Measurements from ENCODE around the gene TMTC3.
A peak's percentile ranks its signal among the peaks of the same experiment; 100 is the strongest.

Gene TMTC3

GRCh38 chr12:88238406-88238805, 96.3 kb downstream of the TMTC3 start:
- Histone ChIP-seq H3K27ac (ENCODE audit: low read depth, low read length) (no peak overlapping the region), H3K79me1 (ENCODE audit: low read length) (no peaks in the 10 kb centered on the region), H3K4me3 (ENCODE audit: low read length) (no peak overlapping the region), H3K56ac (ENCODE audit: low read length) (no peak overlapping the region), H3K4ac (ENCODE audit: low read depth, low read length) (no peak overlapping the region), H2AK5ac (ENCODE audit: low read length) (no peak overlapping the region), H4K5ac (ENCODE audit: low read length) (no peak overlapping the region), H2BK15ac (replicated peaks; ENCODE audit: low read depth) (no peak overlapping the region), H2BK5ac (ENCODE audit: low read length) (no peak overlapping the region), H3K18ac (ENCODE audit: low read length) (no peak overlapping the region), H3K4me2 (ENCODE audit: low read length) (no peak overlapping the region), H3K9ac (ENCODE audit: low read length) (no peak overlapping the region), H2BK120ac (ENCODE audit: low read depth, low read length) (no peak overlapping the region), H3K27me3 (ENCODE audit: insufficient read depth, low read length, poor library complexity) (no peaks in the 10 kb centered on the region), H3K36me3 (ENCODE audit: control insufficient read depth, insufficient read depth, low read length) (no peaks in the 10 kb centered on the region), H3K4me1 (ENCODE audit: control insufficient read depth, low read depth, low read length) (no peaks in the 10 kb centered on the region), H4K8ac (ENCODE audit: low read depth, low read length) (no peak overlapping the region), H3K23ac (ENCODE audit: low read length) (no peak overlapping the region), H3K79me2 (ENCODE audit: control insufficient read depth, insufficient read depth, low read length) (no peaks in the 10 kb centered on the region)
- DNase-seq, result no peak
- WGBS (ENCODE audit: extremely low coverage, insufficient coverage, low lambda C conversion rate), result no CpG with 5 or more reads among the region's 1 CpG

- Histone ChIP-seq H4K8ac (ENCODE audit: low read depth, low read length) (no peak overlapping the region), H2BK15ac (replicated peaks; ENCODE audit: low read depth) (no peak overlapping the region)
Observed at GRCh38 chr12:88241862-88242570, 99.9 kb downstream of the TMTC3 start.

GRCh38 chr12:88242571-88242925, 100.4 kb downstream of the TMTC3 start:
- no peaks in the 10 kb centered on the region for H3K79me2 ChIP-seq (ENCODE audit: control insufficient read depth, insufficient read depth, low read length)
- no peak overlapping the region for H3K56ac ChIP-seq (ENCODE audit: low read length)
- H3K79me1 ChIP-seq (ENCODE audit: low read length), result no peaks in the 10 kb centered on the region
- H2BK120ac ChIP-seq (ENCODE audit: low read depth, low read length), result no peak overlapping the region
- H3K9ac ChIP-seq (ENCODE audit: low read length), result no peak overlapping the region
- H3K18ac ChIP-seq (ENCODE audit: low read length), result no peak overlapping the region
- no peak overlapping the region for H3K23ac ChIP-seq (ENCODE audit: low read length)
- H4K5ac ChIP-seq (ENCODE audit: low read length), result no peak overlapping the region
- no peak overlapping the region for H3K4me2 ChIP-seq (ENCODE audit: low read length)
- no peaks in the 10 kb centered on the region for H3K27me3 ChIP-seq (ENCODE audit: insufficient read depth, low read length, poor library complexity)
- no peaks in the 10 kb centered on the region for H3K36me3 ChIP-seq (ENCODE audit: control insufficient read depth, insufficient read depth, low read length)
- no peak overlapping the region for H2AK5ac ChIP-seq (ENCODE audit: low read length)
- no CpG with 5 or more reads among the region's 1 CpG for WGBS (ENCODE audit: extremely low coverage, insufficient coverage, low lambda C conversion rate)
- no peak overlapping the region for H3K27ac ChIP-seq (ENCODE audit: low read depth, low read length)
- H3K4me3 ChIP-seq (ENCODE audit: low read length), result no peak overlapping the region
- no peak overlapping the region for H4K8ac ChIP-seq (ENCODE audit: low read depth, low read length)
- DNase-seq, result no peak
- no peak overlapping the region for H2BK5ac ChIP-seq (ENCODE audit: low read length)
- H2BK15ac ChIP-seq (replicated peaks; ENCODE audit: low read depth), result no peak overlapping the region
- no peak overlapping the region for H3K4ac ChIP-seq (ENCODE audit: low read depth, low read length)
- H3K4me1 ChIP-seq (ENCODE audit: control insufficient read depth, low read depth, low read length), result no peaks in the 10 kb centered on the region

More at GRCh38 chr12:88241862-88242570, 99.9 kb downstream of the TMTC3 start:
- Histone ChIP-seq H2AK5ac (ENCODE audit: low read length) (no peak overlapping the region), H3K27ac (ENCODE audit: low read depth, low read length) (no peak overlapping the region), H3K79me2 (ENCODE audit: control insufficient read depth, insufficient read depth, low read length) (no peaks in the 10 kb centered on the region), H3K56ac (ENCODE audit: low read length) (no peak overlapping the region), H3K4me1 (ENCODE audit: control insufficient read depth, low read depth, low read length) (no peaks in the 10 kb centered on the region), H2BK120ac (ENCODE audit: low read depth, low read length) (no peak overlapping the region), H3K27me3 (ENCODE audit: insufficient read depth, low read length, poor library complexity) (no peaks in the 10 kb centered on the region), H3K79me1 (ENCODE audit: low read length) (no peaks in the 10 kb centered on the region), H3K36me3 (ENCODE audit: control insufficient read depth, insufficient read depth, low read length) (no peaks in the 10 kb centered on the region), H3K4ac (ENCODE audit: low read depth, low read length) (no peak overlapping the region), H3K23ac (ENCODE audit: low read length) (no peak overlapping the region), H3K9ac (ENCODE audit: low read length) (no peak overlapping the region), H4K5ac (ENCODE audit: low read length) (no peak overlapping the region), H2BK5ac (ENCODE audit: low read length) (no peak overlapping the region), H3K18ac (ENCODE audit: low read length) (no peak overlapping the region), H3K4me3 (ENCODE audit: low read length) (no peak overlapping the region), H3K4me2 (ENCODE audit: low read length) (no peak overlapping the region)
- no CpG with 5 or more reads among the region's 4 CpGs for WGBS (ENCODE audit: extremely low coverage, insufficient coverage, low lambda C conversion rate)
- peak; percentile 25 for DNase-seq

GRCh38 chr12:88242939-88243338, 100.8 kb downstream of the TMTC3 start:
- no peak overlapping the region for H3K27ac ChIP-seq (ENCODE audit: low read depth, low read length)
- no peak overlapping the region for H2AK5ac ChIP-seq (ENCODE audit: low read length)
- no peak overlapping the region for H3K4me2 ChIP-seq (ENCODE audit: low read length)
- H3K23ac ChIP-seq (ENCODE audit: low read length), result no peak overlapping the region
- H2BK15ac ChIP-seq (replicated peaks; ENCODE audit: low read depth), result no peak overlapping the region
- DNase-seq, result no peak
- no peak overlapping the region for H3K56ac ChIP-seq (ENCODE audit: low read length)
- H3K79me1 ChIP-seq (ENCODE audit: low read length), result no peaks in the 10 kb centered on the region
- no peaks in the 10 kb centered on the region for H3K27me3 ChIP-seq (ENCODE audit: insufficient read depth, low read length, poor library complexity)
- no peaks in the 10 kb centered on the region for H3K79me2 ChIP-seq (ENCODE audit: control insufficient read depth, insufficient read depth, low read length)
- H2BK5ac ChIP-seq (ENCODE audit: low read length), result no peak overlapping the region
- H2BK120ac ChIP-seq (ENCODE audit: low read depth, low read length), result no peak overlapping the region
- H4K8ac ChIP-seq (ENCODE audit: low read depth, low read length), result no peak overlapping the region
- no peak overlapping the region for H3K4ac ChIP-seq (ENCODE audit: low read depth, low read length)
- H3K4me3 ChIP-seq (ENCODE audit: low read length), result no peak overlapping the region
- no peak overlapping the region for H3K18ac ChIP-seq (ENCODE audit: low read length)
- H3K9ac ChIP-seq (ENCODE audit: low read length), result no peak overlapping the region
- H4K5ac ChIP-seq (ENCODE audit: low read length), result no peak overlapping the region
- no peaks in the 10 kb centered on the region for H3K36me3 ChIP-seq (ENCODE audit: control insufficient read depth, insufficient read depth, low read length)
- no peaks in the 10 kb centered on the region for H3K4me1 ChIP-seq (ENCODE audit: control insufficient read depth, low read depth, low read length)

GRCh38 chr12:88243982-88244381, 101.9 kb downstream of the TMTC3 start:
- Histone ChIP-seq H2BK15ac (replicated peaks; ENCODE audit: low read depth) (no peak overlapping the region), H2AK5ac (ENCODE audit: low read length) (no peak overlapping the region), H3K27me3 (ENCODE audit: insufficient read depth, low read length, poor library complexity) (no peaks in the 10 kb centered on the region), H3K79me1 (ENCODE audit: low read length) (no peaks in the 10 kb centered on the region), H3K4me3 (ENCODE audit: low read length) (no peak overlapping the region), H3K4ac (ENCODE audit: low read depth, low read length) (no peak overlapping the region), H3K4me1 (ENCODE audit: control insufficient read depth, low read depth, low read length) (no peaks in the 10 kb centered on the region), H2BK5ac (ENCODE audit: low read length) (no peak overlapping the region), H3K36me3 (ENCODE audit: control insufficient read depth, insufficient read depth, low read length) (no peaks in the 10 kb centered on the region), H4K8ac (ENCODE audit: low read depth, low read length) (no peak overlapping the region), H3K9ac (ENCODE audit: low read length) (no peak overlapping the region), H3K18ac (ENCODE audit: low read length) (no peak overlapping the region), H3K79me2 (ENCODE audit: control insufficient read depth, insufficient read depth, low read length) (no peaks in the 10 kb centered on the region), H3K27ac (ENCODE audit: low read depth, low read length) (no peak overlapping the region), H3K56ac (ENCODE audit: low read length) (no peak overlapping the region), H2BK120ac (ENCODE audit: low read depth, low read length) (no peak overlapping the region), H4K5ac (ENCODE audit: low read length) (no peak overlapping the region), H3K4me2 (ENCODE audit: low read length) (no peak overlapping the region), H3K23ac (ENCODE audit: low read length) (no peak overlapping the region)
- no CpG with 5 or more reads among the region's 4 CpGs for WGBS (ENCODE audit: extremely low coverage, insufficient coverage, low lambda C conversion rate)
- DNase-seq, result no peak

GRCh38 chr12:88245905-88246304, 103.8 kb downstream of the TMTC3 start:
- DNase-seq, result no peak
- WGBS (ENCODE audit: extremely low coverage, insufficient coverage, low lambda C conversion rate), result no CpG with 5 or more reads among the region's 1 CpG
- Histone ChIP-seq H3K4me3 (ENCODE audit: low read length) (no peak overlapping the region), H4K8ac (ENCODE audit: low read depth, low read length) (no peak overlapping the region), H2BK5ac (ENCODE audit: low read length) (no peak overlapping the region), H2BK15ac (replicated peaks; ENCODE audit: low read depth) (no peak overlapping the region), H3K23ac (ENCODE audit: low read length) (no peak overlapping the region), H3K27me3 (ENCODE audit: insufficient read depth, low read length, poor library complexity) (no peaks in the 10 kb centered on the region), H4K5ac (ENCODE audit: low read length) (no peak overlapping the region), H3K4ac (ENCODE audit: low read depth, low read length) (no peak overlapping the region), H3K56ac (ENCODE audit: low read length) (no peak overlapping the region), H2AK5ac (ENCODE audit: low read length) (no peak overlapping the region), H3K27ac (ENCODE audit: low read depth, low read length) (no peak overlapping the region), H3K18ac (ENCODE audit: low read length) (no peak overlapping the region), H3K79me2 (ENCODE audit: control insufficient read depth, insufficient read depth, low read length) (no peaks in the 10 kb centered on the region), H3K36me3 (ENCODE audit: control insufficient read depth, insufficient read depth, low read length) (no peaks in the 10 kb centered on the region), H3K9ac (ENCODE audit: low read length) (no peak overlapping the region), H3K4me2 (ENCODE audit: low read length) (no peak overlapping the region), H3K79me1 (ENCODE audit: low read length) (no peaks in the 10 kb centered on the region), H3K4me1 (ENCODE audit: control insufficient read depth, low read depth, low read length) (no peaks in the 10 kb centered on the region), H2BK120ac (ENCODE audit: low read depth, low read length) (no peak overlapping the region)

Measured in mesendoderm (in vitro differentiated cells).